HG03139 (cell line): ENCODE measurements around the gene ASCL5.

Source experiments
- ATAC-seq: cut with Tn5 transposase; IDR thresholded peaks from one replicate; pipeline ENCODE4 v1.9.1; 2021; ENCODE audit not compliant: unreplicated experiment

Gene ASCL5

GRCh38 chr1:201088395-201088794 lies 38.6 kb downstream of the ASCL5 start:
- ATAC-seq: no peak

DNA sequence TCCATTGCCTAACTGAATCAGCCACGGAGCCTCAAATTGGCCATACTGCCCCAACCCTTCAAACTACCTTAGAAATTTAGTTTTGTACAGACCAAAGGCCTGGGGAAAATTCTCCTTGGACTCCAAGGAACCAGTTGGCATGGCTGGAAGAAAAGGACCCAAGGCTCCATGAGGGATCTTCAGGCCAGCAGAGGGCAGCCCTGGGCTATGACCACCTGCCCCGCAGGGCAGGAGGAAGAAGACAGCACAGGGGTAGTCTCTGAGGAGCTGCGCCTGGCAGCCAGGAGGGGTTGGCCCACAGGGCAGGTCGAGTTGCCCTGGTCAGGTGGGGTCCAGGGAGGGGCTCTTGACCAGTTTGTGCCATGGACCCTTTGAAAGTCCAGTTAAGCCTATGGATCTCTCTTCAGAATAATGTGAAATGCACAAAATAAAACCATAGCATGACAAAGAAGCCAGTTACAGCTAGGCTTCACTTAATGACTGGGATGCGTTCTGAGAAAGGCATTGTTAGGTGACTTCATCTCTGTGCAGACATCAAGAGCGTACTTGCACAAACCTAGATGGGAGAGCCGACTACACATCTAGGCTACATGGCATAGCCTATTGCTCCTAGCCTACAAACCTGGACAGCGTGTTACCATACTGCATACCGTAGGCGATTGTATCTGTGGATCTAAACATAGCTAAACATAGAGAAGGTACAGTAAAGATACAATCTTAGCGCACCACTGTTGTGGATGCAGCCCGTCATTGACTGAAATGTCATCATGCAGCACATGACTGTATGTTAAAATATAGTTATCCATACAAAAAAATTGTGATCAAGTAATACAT lies 40.9 kb downstream of the ASCL5 start:
- ATAC-seq: no peak

- no peak for ATAC-seq
Observed at GRCh38 chr1:201084295-201084694, 42.7 kb downstream of the ASCL5 start.

- ATAC-seq: no peak
Observed at GRCh38 chr1:201083741-201084140, 43.2 kb downstream of the ASCL5 start.

DNA sequence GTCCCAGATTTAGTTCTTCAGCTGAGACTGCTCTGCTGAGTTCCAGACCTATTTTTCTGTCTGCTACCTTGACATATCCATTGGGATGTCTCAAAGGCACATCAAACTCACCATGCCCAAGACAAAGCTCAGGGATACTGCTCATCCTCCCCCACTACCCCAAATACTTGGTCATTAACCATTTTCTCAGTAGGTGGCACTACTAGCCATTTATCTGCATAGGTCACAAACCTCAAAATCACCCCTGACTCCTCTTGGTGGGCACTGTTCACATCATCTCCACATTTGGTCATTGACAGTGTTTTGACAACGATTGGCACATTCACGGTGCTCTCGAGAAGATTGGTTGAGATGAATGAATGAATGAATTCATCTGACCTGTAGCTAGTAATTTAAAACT lies 46.8 kb downstream of the ASCL5 start:
- no peak for ATAC-seq

GRCh38 chr1:201077736-201078135 lies 49.2 kb downstream of the ASCL5 start:
- ATAC-seq: no peak

GRCh38 chr1:201077116-201077515 lies 49.9 kb downstream of the ASCL5 start:
- ATAC-seq: no peak

GRCh38 chr1:201076092-201076491 lies 50.9 kb downstream of the ASCL5 start:
- ATAC-seq: no peak

DNA sequence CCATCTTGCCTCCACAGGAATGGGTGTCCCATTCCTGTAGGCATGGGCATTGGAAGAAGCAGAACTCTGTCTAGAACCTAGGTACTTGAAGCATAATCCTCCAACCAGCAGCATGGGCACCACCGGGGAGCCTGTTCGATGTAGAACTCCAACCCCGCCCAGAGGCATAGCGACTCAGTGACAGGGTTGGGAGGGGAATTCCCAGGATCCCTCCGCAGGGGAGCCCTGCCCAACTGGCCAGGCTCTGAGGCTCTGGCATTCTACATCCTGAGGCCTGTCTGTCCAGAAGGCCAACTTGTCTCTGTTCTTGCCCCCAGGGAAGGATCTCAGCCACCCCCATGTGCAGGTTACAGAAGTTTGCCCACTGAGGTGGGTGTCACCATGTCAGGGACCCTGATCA lies 53.0 kb downstream of the ASCL5 start:
- ATAC-seq: no peak

- ATAC-seq: no peak
Observed at GRCh38 chr1:201072922-201073321, 54.1 kb downstream of the ASCL5 start.

DNA sequence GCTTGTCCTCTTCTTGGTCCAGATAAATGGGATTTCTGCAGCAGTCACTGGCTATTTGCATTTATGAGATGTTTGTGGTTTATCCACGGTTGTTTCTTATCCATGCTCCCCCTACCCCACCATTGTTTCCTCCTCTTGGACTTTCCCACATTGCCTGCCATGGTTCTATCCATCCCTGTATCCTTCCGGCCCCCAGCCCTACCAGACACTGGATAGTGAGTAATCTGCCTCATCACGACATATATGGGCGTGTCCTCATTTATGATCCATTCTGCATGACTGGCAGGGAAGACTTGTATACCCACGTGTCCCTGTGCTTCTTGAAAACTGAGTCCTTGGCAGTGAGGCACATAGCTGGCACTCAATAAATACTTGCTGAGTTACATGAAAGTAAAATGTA lies 54.8 kb downstream of the ASCL5 start:
- no peak for ATAC-seq

DNA sequence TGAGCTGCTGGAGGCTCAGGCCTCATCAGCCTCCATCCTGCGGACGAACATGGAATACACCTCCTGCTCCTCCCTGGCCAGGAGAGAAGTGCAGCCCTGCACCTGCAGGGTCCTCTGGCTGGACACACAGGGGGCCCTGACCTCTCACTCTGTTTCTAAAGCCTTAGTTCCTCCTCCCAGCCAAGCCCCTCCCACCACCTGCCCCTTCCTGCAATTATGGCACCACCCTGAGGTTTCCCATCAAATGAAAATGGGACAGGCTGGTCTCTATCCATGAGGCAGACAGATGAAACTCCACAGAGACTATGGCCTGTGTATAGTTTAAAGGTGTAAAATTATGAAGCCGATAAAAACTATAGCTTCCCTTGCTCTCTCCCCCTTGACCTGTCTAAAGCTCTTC lies 57.3 kb downstream of the ASCL5 start:
- no peak for ATAC-seq

- no peak for ATAC-seq
Observed at GRCh38 chr1:201068976-201069375, 58.0 kb downstream of the ASCL5 start.

DNA sequence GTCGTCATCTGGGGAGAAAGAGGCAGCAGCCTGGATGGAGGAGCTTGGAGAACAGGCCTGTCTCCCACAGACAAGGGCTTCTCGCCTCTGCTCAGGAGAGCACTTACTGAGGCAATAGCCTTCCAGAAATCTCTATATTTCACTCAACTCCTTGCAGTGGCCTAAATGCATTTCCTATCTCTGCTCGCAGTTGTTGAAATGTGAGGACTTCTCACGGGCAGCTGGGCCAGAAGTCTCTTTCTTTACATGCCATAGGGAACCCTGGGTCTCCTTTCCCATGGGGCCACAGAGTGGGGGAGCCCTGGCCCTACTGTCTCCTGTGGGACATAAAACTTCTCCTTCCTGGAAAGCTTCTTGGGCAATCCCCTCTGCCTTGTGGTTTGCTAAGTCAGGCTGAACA lies 60.0 kb downstream of the ASCL5 start:
- ATAC-seq: no peak

GRCh38 chr1:201065686-201066085 lies 61.3 kb downstream of the ASCL5 start:
- ATAC-seq: no peak

GRCh38 chr1:201064806-201065205 lies 62.2 kb downstream of the ASCL5 start:
- no peak for ATAC-seq
